IMR-90 (cell line): ENCODE measurements around the gene SYT17. TPM values are rescaled to one million over a fixed set of nuclear protein-coding genes. Genes with fewer than 3 reads are reported as not detected.

Experiments
- ATAC-seq: fragments of 200-7000 bp; cut with Tn5 transposase; 2 replicates; pipeline ENCODE4 v1.9.1; 2020; ENCODE audit warnings: low read depth, mild to moderate bottlenecking, moderate library complexity
- BruUV-seq: library from RNA; stranded (reverse); fragments of 400-500 nt; replicated peaks from 2 replicates; lab custom pipeline; 2021; lab: Mats Ljungman, UMichigan
- CTCF ChIA-PET: fragments of 300-600 bp; formaldehyde crosslinking; extraction: SDS; loops from one replicate; lab custom pipeline; 2021; ENCODE audit warnings: antibody characterized with exemption; lab: Yijun Ruan, JAX
- POLR2A ChIA-PET: fragments of 300-600 bp; sonication (Branson Sonifier 250); formaldehyde crosslinking; loops from one replicate; lab custom pipeline; 2022; ENCODE audit warnings: antibody characterized with exemption; ENCODE audit not compliant: unreplicated experiment; lab: Charles Lee
- DNase-seq: peaks from one replicate; pipeline ENCODE4 v3.0.0; 2013
- H2AFZ ChIP-seq: replicated peaks from 2 replicates; pipeline ENCODE3; 2013; ENCODE audit warnings: low read length, mild to moderate bottlenecking; ENCODE audit not compliant: poor library complexity
- H2AK5ac ChIP-seq: 2 replicates; pipeline ENCODE4 v1.6.1; 2013; ENCODE audit warnings: low read depth, low read length, inconsistent platforms
- H2AK9ac ChIP-seq: replicated peaks from 2 replicates; pipeline ENCODE3; 2013; ENCODE audit warnings: mild to moderate bottlenecking, low read depth, low read length, moderate library complexity; ENCODE audit not compliant: poor library complexity
- H2BK120ac ChIP-seq: 2 replicates; pipeline ENCODE4 v1.6.1; 2013; ENCODE audit warnings: low read depth, low read length, inconsistent platforms
- H2BK15ac ChIP-seq: 3 replicates; pipeline ENCODE4 v1.6.1; 2013; ENCODE audit warnings: low read depth, low read length, inconsistent platforms
- H2BK20ac ChIP-seq: 2 replicates; pipeline ENCODE4 v1.6.1; 2013; ENCODE audit warnings: low read depth, mild to moderate bottlenecking, inconsistent platforms, low read length, moderate library complexity
- H2BK5ac ChIP-seq: 2 replicates; pipeline ENCODE4 v1.6.1; 2013; ENCODE audit warnings: mild to moderate bottlenecking, low read depth, low read length, inconsistent platforms; ENCODE audit not compliant: poor library complexity, severe bottlenecking
- H3K14ac ChIP-seq: replicated peaks from 2 replicates; pipeline ENCODE4 v1.6.1; 2013; ENCODE audit warnings: low read depth, low read length, inconsistent platforms
- H3K18ac ChIP-seq: 2 replicates; pipeline ENCODE4 v1.6.1; 2013; ENCODE audit warnings: low read depth, low read length, control low read depth
- H3K23ac ChIP-seq: 2 replicates; pipeline ENCODE4 v1.6.1; 2013; ENCODE audit warnings: low read depth, low read length, inconsistent platforms
- H3K27ac ChIP-seq: 2 replicates; pipeline ENCODE4 v1.5.1; 2013; ENCODE audit warnings: mild to moderate bottlenecking, control low read depth, low read length; ENCODE audit not compliant: insufficient read depth
- H3K27me3 ChIP-seq: 2 replicates; pipeline ENCODE4 v1.6.1; 2013; ENCODE audit warnings: low read length; ENCODE audit not compliant: control insufficient read depth, insufficient read depth
- H3K36me3 ChIP-seq: 2 replicates; pipeline ENCODE4 v1.6.1; 2013; ENCODE audit warnings: low read length, mixed read lengths; ENCODE audit not compliant: control insufficient read depth, insufficient read depth
- H3K4ac ChIP-seq: 2 replicates; pipeline ENCODE4 v1.6.1; 2013; ENCODE audit warnings: low read depth, low read length, inconsistent platforms
- H3K4me1 ChIP-seq: 2 replicates; pipeline ENCODE4 v1.6.1; 2013; ENCODE audit warnings: low read length, mixed read lengths; ENCODE audit not compliant: control insufficient read depth, insufficient read depth
- H3K4me2 ChIP-seq: 2 replicates; pipeline ENCODE4 v1.6.1; 2013; ENCODE audit warnings: low read depth, mild to moderate bottlenecking, control low read depth, low read length, moderate library complexity
- H3K4me3 ChIP-seq: 2 replicates; pipeline ENCODE4 v1.5.1; 2013; ENCODE audit warnings: low read depth, mild to moderate bottlenecking, control low read depth, low read length, moderate library complexity; ENCODE audit not compliant: insufficient read depth
- H3K56ac ChIP-seq: 2 replicates; pipeline ENCODE4 v1.6.1; 2013; ENCODE audit warnings: low read length, inconsistent platforms; ENCODE audit not compliant: insufficient read depth; ENCODE audit errors: extremely low read depth
- H3K79me1 ChIP-seq, 2 experiments: 2 replicates each; pipeline ENCODE4 v1.6.1; 2013; ENCODE audit warnings: low read length in 2 of 2, inconsistent platforms in 1 of 2, low read depth in 1 of 2
- H3K9ac ChIP-seq: 2 replicates; pipeline ENCODE4 v1.6.1; 2013; ENCODE audit warnings: low read depth, low read length, control low read depth
- H3K9me1 ChIP-seq: 2 replicates; pipeline ENCODE4 v1.6.1; 2013; ENCODE audit warnings: low read length, inconsistent platforms; ENCODE audit not compliant: insufficient read depth
- H3K9me3 ChIP-seq: 2 replicates; pipeline ENCODE4 v1.6.1; 2013; ENCODE audit warnings: low read length; ENCODE audit not compliant: control insufficient read depth, insufficient read depth
- H4K20me1 ChIP-seq: 2 replicates; pipeline ENCODE4 v1.6.1; 2013; ENCODE audit warnings: low read length, inconsistent platforms; ENCODE audit not compliant: insufficient read depth
- H4K5ac ChIP-seq: 2 replicates; pipeline ENCODE4 v1.6.1; 2013; ENCODE audit warnings: mild to moderate bottlenecking, low read depth, low read length, control low read depth
- H4K8ac ChIP-seq, 2 experiments: 2 replicates each; pipeline ENCODE4 v1.6.1; 2013; ENCODE audit warnings: low read depth in 2 of 2, low read length in 2 of 2, control low read depth in 1 of 2, inconsistent platforms in 1 of 2
- H4K91ac ChIP-seq: 2 replicates; pipeline ENCODE4 v1.6.1; 2013; ENCODE audit warnings: low read depth, low read length, inconsistent platforms; ENCODE audit not compliant: insufficient read depth
- CEBPB ChIP-seq: IDR thresholded peaks from 2 replicates; pipeline ENCODE4 v1.6.1; 2012; ENCODE audit warnings: low read depth, low read length, improper control_type of control experiment
- CHD1 ChIP-seq: IDR thresholded peaks from 2 replicates; pipeline ENCODE4 v1.6.1; 2012; ENCODE audit warnings: low read depth, low read length, improper control_type of control experiment
- FOS ChIP-seq: fragments of 150-350 bp; IDR thresholded peaks from 2 replicates; pipeline ENCODE4 v1.6.1; 2016; ENCODE audit warnings: low read depth, low read length
- MAFK ChIP-seq: IDR thresholded peaks from 2 replicates; pipeline ENCODE4 v1.6.1; 2012; ENCODE audit warnings: low read depth, low read length, improper control_type of control experiment
- MXI1 ChIP-seq: IDR thresholded peaks from 2 replicates; pipeline ENCODE4 v1.6.1; 2012; ENCODE audit warnings: low read depth, mild to moderate bottlenecking, low read length, moderate library complexity, borderline replicate concordance
- NFE2L2 ChIP-seq: fragments of 150-350 bp; IDR thresholded peaks from 2 replicates; pipeline ENCODE4 v1.6.1; 2016; ENCODE audit warnings: low read depth, mild to moderate bottlenecking, low read length
- POLR2A ChIP-seq: IDR thresholded peaks from 2 replicates; pipeline ENCODE4 v1.6.1; 2012; ENCODE audit warnings: mild to moderate bottlenecking, low read depth, low read length
- RAD21 ChIP-seq: IDR thresholded peaks from 2 replicates; pipeline ENCODE4 v1.6.1; 2012; ENCODE audit warnings: low read length, improper control_type of control experiment
- RCOR1 ChIP-seq: IDR thresholded peaks from 2 replicates; pipeline ENCODE4 v1.6.1; 2012; ENCODE audit warnings: mild to moderate bottlenecking, low read length, improper control_type of control experiment; ENCODE audit not compliant: insufficient replicate concordance
- RFX5 ChIP-seq: IDR thresholded peaks from 2 replicates; pipeline ENCODE4 v1.8.0; 2012; ENCODE audit warnings: low read depth, mild to moderate bottlenecking, low read length, moderate library complexity
- SMC3 ChIP-seq: fragments of 150-350 bp; IDR thresholded peaks from 2 replicates; pipeline ENCODE4 v1.6.1; 2016; ENCODE audit warnings: low read depth, mild to moderate bottlenecking, antibody characterized with exemption, low read length, moderate library complexity
- WGBS, 2 experiments: methylation state at CpG; one replicate each; pipeline versions ENCODE4 v1.1.5 to v1.1.7; 2013; ENCODE audit warnings: missing lambda C conversion rate in 2 of 2; ENCODE audit not compliant: insufficient read length in 1 of 2; ENCODE audit errors: extremely low coverage in 2 of 2; 5-methylcytosine and 5-hydroxymethylcytosine counted together
- dilution Hi-C: fragments of 300-500 bp; cut with HindIII; formaldehyde crosslinking; loops from one replicate; pipeline ENCODE4 v1.14.3; 2018; ENCODE audit warnings: low sequenced_read_pairs; ENCODE audit not compliant: unreplicated experiment
- in situ Hi-C: fragments of 300-500 bp; cut with MboI; formaldehyde crosslinking; loops from 3 replicates; pipeline ENCODE4 v1.14.3; 2019; ENCODE audit warnings: low sequenced_read_pairs, inconsistent platforms, mixed read lengths
- intact Hi-C: fragments of 100-400 bp; cut with micrococcal nuclease; formaldehyde crosslinking; loops from 2 replicates; pipeline ENCODE4 v1.10.0; 2022
- polyA plus RNA-seq, 3 experiments: library from polyadenylated mRNA; depleted of rRNA; stranded (reverse); fragments of >200 nt; gene quantifications; 2 replicates each; pipeline ENCODE4 v1.2.3, GENCODE V29; 2012; ENCODE audit warnings: low replicate concordance in 1 of 3
- total RNA-seq: library from RNA; depleted of rRNA; stranded (reverse); fragments of >200 nt; gene quantifications from 2 replicates; pipeline ENCODE4 v1.2.3, GENCODE V29; 2012
- TF ChIP-seq, protein P1 (sequence below): fragments of 150-350 bp; IDR thresholded peaks from 2 replicates; pipeline ENCODE4 v1.6.1; 2016; ENCODE audit warnings: low read depth, mild to moderate bottlenecking, low read length, moderate library complexity, borderline replicate concordance
- TF ChIP-seq, protein P2 (sequence below): conservative IDR thresholded peaks from 2 replicates; pipeline ENCODE4 v1.5.1; 2012; ENCODE audit warnings: mild to moderate bottlenecking, low read depth, low read length, improper control_type of control experiment
- TF ChIP-seq, protein P3 (sequence below): fragments of 150-350 bp; IDR thresholded peaks from 2 replicates; pipeline ENCODE4 v1.6.1; 2017; ENCODE audit warnings: mild to moderate bottlenecking, antibody characterized with exemption, low read length, low read depth

Gene SYT17
- total and polyA plus RNA-seq, 2 of the 4 experiments (the other 2 are of a cell fraction): not detected

DNA sequence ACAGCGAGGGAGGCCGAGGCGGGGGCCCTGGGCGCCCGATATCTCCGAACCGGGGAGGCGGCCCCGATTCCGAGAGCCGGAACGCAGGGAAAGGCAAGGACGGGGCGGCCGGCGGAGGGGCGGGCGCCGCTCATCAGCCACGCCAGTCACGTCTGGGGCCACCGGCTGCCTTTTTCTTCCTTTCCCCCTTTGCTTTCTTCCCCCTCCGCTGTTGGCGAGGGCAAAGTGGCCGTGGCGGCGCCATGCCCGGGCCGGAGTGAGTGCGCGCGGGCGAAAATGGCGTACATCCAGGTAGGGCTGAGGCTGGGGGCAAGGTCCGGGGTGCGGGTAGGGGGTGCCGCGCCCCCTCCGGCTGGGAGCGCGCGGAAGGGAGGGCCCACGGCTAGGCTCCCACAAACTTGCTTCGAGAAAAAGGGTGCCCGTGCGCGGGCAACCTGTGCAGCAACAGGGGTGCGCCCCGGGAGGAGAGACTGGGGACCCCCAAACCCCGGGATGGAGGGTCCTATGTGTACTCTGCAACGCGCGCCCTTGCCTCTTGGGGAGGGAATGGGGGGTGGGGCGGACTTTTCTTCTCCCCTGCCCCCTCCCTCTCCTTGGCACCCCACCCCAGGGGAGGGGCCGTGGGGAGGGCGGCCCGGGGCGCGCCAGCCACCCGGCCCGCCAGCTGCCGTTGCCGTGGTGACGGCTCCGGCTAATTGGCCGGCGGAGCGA lies 486 bp downstream of the SYT17 start:
- H3K4me3 ChIP-seq: peak overlapping the region; percentile 26
- in situ Hi-C loops: no loop called here
- no CpG with 5 or more reads among the region's 68 CpGs for WGBS, 2 experiments
- no peaks in the 10 kb centered on the region; the same call in 1 of the 2 replicates for H3K9me3 ChIP-seq
- TF ChIP-seq MAFK: no peak
- TF ChIP-seq, protein P1, sequence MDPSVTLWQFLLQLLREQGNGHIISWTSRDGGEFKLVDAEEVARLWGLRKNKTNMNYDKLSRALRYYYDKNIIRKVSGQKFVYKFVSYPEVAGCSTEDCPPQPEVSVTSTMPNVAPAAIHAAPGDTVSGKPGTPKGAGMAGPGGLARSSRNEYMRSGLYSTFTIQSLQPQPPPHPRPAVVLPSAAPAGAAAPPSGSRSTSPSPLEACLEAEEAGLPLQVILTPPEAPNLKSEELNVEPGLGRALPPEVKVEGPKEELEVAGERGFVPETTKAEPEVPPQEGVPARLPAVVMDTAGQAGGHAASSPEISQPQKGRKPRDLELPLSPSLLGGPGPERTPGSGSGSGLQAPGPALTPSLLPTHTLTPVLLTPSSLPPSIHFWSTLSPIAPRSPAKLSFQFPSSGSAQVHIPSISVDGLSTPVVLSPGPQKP: no peak
- TF ChIP-seq NFE2L2: no peak
- TF ChIP-seq CHD1: no peak
- TF ChIP-seq, protein P2, sequence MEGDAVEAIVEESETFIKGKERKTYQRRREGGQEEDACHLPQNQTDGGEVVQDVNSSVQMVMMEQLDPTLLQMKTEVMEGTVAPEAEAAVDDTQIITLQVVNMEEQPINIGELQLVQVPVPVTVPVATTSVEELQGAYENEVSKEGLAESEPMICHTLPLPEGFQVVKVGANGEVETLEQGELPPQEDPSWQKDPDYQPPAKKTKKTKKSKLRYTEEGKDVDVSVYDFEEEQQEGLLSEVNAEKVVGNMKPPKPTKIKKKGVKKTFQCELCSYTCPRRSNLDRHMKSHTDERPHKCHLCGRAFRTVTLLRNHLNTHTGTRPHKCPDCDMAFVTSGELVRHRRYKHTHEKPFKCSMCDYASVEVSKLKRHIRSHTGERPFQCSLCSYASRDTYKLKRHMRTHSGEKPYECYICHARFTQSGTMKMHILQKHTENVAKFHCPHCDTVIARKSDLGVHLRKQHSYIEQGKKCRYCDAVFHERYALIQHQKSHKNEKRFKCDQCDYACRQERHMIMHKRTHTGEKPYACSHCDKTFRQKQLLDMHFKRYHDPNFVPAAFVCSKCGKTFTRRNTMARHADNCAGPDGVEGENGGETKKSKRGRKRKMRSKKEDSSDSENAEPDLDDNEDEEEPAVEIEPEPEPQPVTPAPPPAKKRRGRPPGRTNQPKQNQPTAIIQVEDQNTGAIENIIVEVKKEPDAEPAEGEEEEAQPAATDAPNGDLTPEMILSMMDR: no peak
- TF ChIP-seq, protein P3, sequence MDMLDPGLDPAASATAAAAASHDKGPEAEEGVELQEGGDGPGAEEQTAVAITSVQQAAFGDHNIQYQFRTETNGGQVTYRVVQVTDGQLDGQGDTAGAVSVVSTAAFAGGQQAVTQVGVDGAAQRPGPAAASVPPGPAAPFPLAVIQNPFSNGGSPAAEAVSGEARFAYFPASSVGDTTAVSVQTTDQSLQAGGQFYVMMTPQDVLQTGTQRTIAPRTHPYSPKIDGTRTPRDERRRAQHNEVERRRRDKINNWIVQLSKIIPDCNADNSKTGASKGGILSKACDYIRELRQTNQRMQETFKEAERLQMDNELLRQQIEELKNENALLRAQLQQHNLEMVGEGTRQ: no peak
- TF ChIP-seq POLR2A: no peak
- TF ChIP-seq MXI1: no peak
- no peak for TF ChIP-seq RCOR1
- TF ChIP-seq RFX5: no peak
- no peak for TF ChIP-seq CEBPB
- no peak for TF ChIP-seq RAD21
- TF ChIP-seq SMC3: no peak
- no peak for TF ChIP-seq FOS
- peak overlapping the region; percentile 76 for H2AFZ ChIP-seq
- H3K9ac ChIP-seq: no peak overlapping the region
- H3K14ac ChIP-seq: no peak overlapping the region
- intact Hi-C loops: loop anchor here (5.0 kb wide), 1 partner anchor 334 kb away; no protein-coding TSS in a partner anchor
- BruUV-seq: no TSS peak
- H4K5ac ChIP-seq: no peak overlapping the region
- H3K4me2 ChIP-seq: peak overlapping the region; percentile 74
- no peak overlapping the region for H3K27ac ChIP-seq
- no peak overlapping the region for H3K18ac ChIP-seq
- no peaks in the 10 kb centered on the region for H3K79me1 ChIP-seq
- no peak overlapping the region for H2BK120ac ChIP-seq
- H3K23ac ChIP-seq: no peak overlapping the region
- no peak overlapping the region for H2BK20ac ChIP-seq
- dilution Hi-C loops: no loop called here
- no peak overlapping the region for H2BK5ac ChIP-seq
- no peak overlapping the region for H2AK5ac ChIP-seq
- peaks cover 2% of the 10 kb centered on the region for H3K4me1 ChIP-seq
- no peaks in the 10 kb centered on the region for H4K20me1 ChIP-seq
- DNase-seq (no peak), ATAC-seq (peak; percentile 8)
- POLR2A ChIA-PET: no interaction called here
- peaks cover 38% of the 10 kb centered on the region for H3K27me3 ChIP-seq
- CTCF ChIA-PET: no interaction called here
- no peak overlapping the region for H2AK9ac ChIP-seq
- H3K56ac ChIP-seq: no peak overlapping the region
- no peak overlapping the region for H2BK15ac ChIP-seq
- no peaks in the 10 kb centered on the region for H3K36me3 ChIP-seq
- H3K9me1 ChIP-seq: no peaks in the 10 kb centered on the region
- no peak overlapping the region for H4K91ac ChIP-seq
- H3K4ac ChIP-seq: no peak overlapping the region
- H4K8ac ChIP-seq: no peak overlapping the region
